NCI-H82 treated with DMSO at 0.1 percent for 48 hours (cell line): ENCODE results near the gene SYNE1.
"Not testable (repeated sequence)": the region's sequence is repeated elsewhere in the genome, so short reads cannot be mapped to it uniquely, and the experiment has no call there.

ENCODE experiments used
- DNase-seq: peaks from one replicate; lab custom pipeline; 2025; ENCODE audit not compliant: unreplicated experiment; lab: John Stamatoyannopoulos, UW

Gene SYNE1

GRCh38 chr6:152154559-152155356 lies 482.4 kb downstream of the SYNE1 start:
- DNase-seq = peak; percentile 2

GRCh38 chr6:152151920-152152319 lies 485.2 kb downstream of the SYNE1 start:
- no peak for DNase-seq

GRCh38 chr6:152150196-152150595 lies 487.0 kb downstream of the SYNE1 start:
- DNase-seq = no peak

GRCh38 chr6:152148412-152148811 lies 488.8 kb downstream of the SYNE1 start:
- DNase-seq = no peak

GRCh38 chr6:152147269-152147668 lies 489.9 kb downstream of the SYNE1 start:
- DNase-seq = no peak

GRCh38 chr6:152146385-152146784 lies 490.8 kb downstream of the SYNE1 start:
- DNase-seq = no peak

GRCh38 chr6:152143359-152143758 lies 493.8 kb downstream of the SYNE1 start:
- DNase-seq = no peak

- no peak for DNase-seq
Observed at GRCh38 chr6:152142105-152142504, 495.1 kb downstream of the SYNE1 start.

GRCh38 chr6:152138344-152138743 lies 498.8 kb downstream of the SYNE1 start:
- DNase-seq = not testable (repeated sequence)

- no peak for DNase-seq
Observed at GRCh38 chr6:152136449-152136825, 500.7 kb downstream of the SYNE1 start.

- DNase-seq = no peak
Observed at GRCh38 chr6:152135755-152136448, 501.3 kb downstream of the SYNE1 start.

- no peak for DNase-seq
Observed at GRCh38 chr6:152130441-152130840, 506.7 kb downstream of the SYNE1 start.

GRCh38 chr6:152129691-152130151 lies 507.4 kb downstream of the SYNE1 start:
- DNase-seq = no peak

GRCh38 chr6:152127432-152128165 lies 509.6 kb downstream of the SYNE1 start:
- DNase-seq = no peak

- DNase-seq = peak; percentile 41
Observed at GRCh38 chr6:152124429-152125074, 512.6 kb downstream of the SYNE1 start.

- DNase-seq = no peak
Observed at GRCh38 chr6:152123076-152123475, 514.1 kb downstream of the SYNE1 start.

GRCh38 chr6:152122434-152122833 lies 514.7 kb downstream of the SYNE1 start:
- DNase-seq = no peak

GRCh38 chr6:152121910-152122309 lies 515.3 kb downstream of the SYNE1 start:
- no peak for DNase-seq

GRCh38 chr6:152119831-152120230 lies 517.3 kb downstream of the SYNE1 start:
- no peak for DNase-seq

- DNase-seq = no peak
Observed at GRCh38 chr6:152118678-152119077, 518.5 kb downstream of the SYNE1 start.

- DNase-seq = no peak
Observed at GRCh38 chr6:152118224-152118623, 518.9 kb downstream of the SYNE1 start.
